Neural progenitor cell (in vitro differentiated cells): Measurements from ENCODE around the gene WWOX. TPM values are rescaled to one million over a fixed set of nuclear protein-coding genes. Genes with fewer than 3 reads are reported as not detected.

ENCODE experiments used
- DNase-seq: peaks from one replicate; pipeline ENCODE4 v3.0.0-alpha.2; 2016; ENCODE audit warnings: low spot score
- H2AFZ ChIP-seq: fragments of 200-600 bp; sonication (generic); replicated peaks from 2 replicates; pipeline ENCODE4 v1.6.1; 2016; ENCODE audit warnings: antibody characterized with exemption
- H3F3A ChIP-seq: fragments of 200-600 bp; sonication (generic); 2 replicates; pipeline ENCODE4 v1.6.1; 2016; ENCODE audit warnings: antibody characterized with exemption, low read depth
- H3K27ac ChIP-seq: fragments of 200-600 bp; sonication (generic); 2 replicates; pipeline ENCODE4 v1.5.1; 2016; ENCODE audit warnings: mild to moderate bottlenecking
- H3K27me3 ChIP-seq: fragments of 200-600 bp; sonication (generic); 2 replicates; pipeline ENCODE4 v1.6.1; 2016; ENCODE audit warnings: mild to moderate bottlenecking, moderate library complexity
- H3K36me3 ChIP-seq: fragments of 200-600 bp; sonication (generic); 2 replicates; pipeline ENCODE4 v1.5.1; 2016
- H3K4me1 ChIP-seq: fragments of 200-600 bp; sonication (generic); 2 replicates; pipeline ENCODE4 v1.6.1; 2016; ENCODE audit warnings: mixed run types
- H3K4me2 ChIP-seq: fragments of 200-600 bp; sonication (generic); 2 replicates; pipeline ENCODE4 v1.6.1; 2016
- H3K4me3 ChIP-seq: fragments of 200-600 bp; sonication (generic); 2 replicates; pipeline ENCODE4 v1.5.1; 2016
- H3K79me2 ChIP-seq: fragments of 200-600 bp; sonication (generic); 2 replicates; pipeline ENCODE4 v1.6.1; 2016; ENCODE audit warnings: low read depth
- H3K9ac ChIP-seq: fragments of 200-600 bp; sonication (generic); 2 replicates; pipeline ENCODE4 v1.6.1; 2016
- H3K9me3 ChIP-seq: fragments of 200-600 bp; sonication (generic); 2 replicates; pipeline ENCODE4 v1.5.1; 2016; ENCODE audit warnings: low read depth
- H4K20me1 ChIP-seq: fragments of 200-600 bp; sonication (generic); 2 replicates; pipeline ENCODE4 v1.6.1; 2016; ENCODE audit warnings: low read depth
- H3K27ac Mint-ChIP-seq: 3 replicates; pipeline ENCODE4 v1.8.0; 2021; ENCODE audit warnings: mixed read lengths
- H3K27me3 Mint-ChIP-seq: 2 replicates; pipeline ENCODE4 v1.8.0; 2022; ENCODE audit warnings: low read depth, mild to moderate bottlenecking, inconsistent platforms, moderate library complexity, mixed read lengths; ENCODE audit not compliant: insufficient read depth
- H3K36me3 Mint-ChIP-seq: 3 replicates; pipeline ENCODE4 v1.8.0; 2021; ENCODE audit warnings: mixed read lengths
- H3K4me1 Mint-ChIP-seq: 3 replicates; pipeline ENCODE4 v1.8.0; 2021; ENCODE audit warnings: mixed read lengths
- H3K4me3 Mint-ChIP-seq: 3 replicates; pipeline ENCODE4 v1.8.0; 2021; ENCODE audit warnings: mild to moderate bottlenecking, moderate library complexity, mixed read lengths
- H3K9me3 Mint-ChIP-seq: 3 replicates; pipeline ENCODE4 v1.8.0; 2020; ENCODE audit warnings: mixed read lengths
- CTCF ChIP-seq: fragments of 200-600 bp; sonication (generic); IDR thresholded peaks from 2 replicates; pipeline ENCODE4 v1.5.1; 2017; ENCODE audit warnings: antibody characterized with exemption, mild to moderate bottlenecking
- EZH2 ChIP-seq: fragments of 200-600 bp; sonication (generic); IDR thresholded peaks from 2 replicates; pipeline ENCODE4 v1.6.1; 2017; ENCODE audit warnings: antibody characterized with exemption, mild to moderate bottlenecking, moderate library complexity
- EZH2phosphoT487 ChIP-seq: fragments of 200-600 bp; sonication (generic); IDR thresholded peaks from 2 replicates; pipeline ENCODE4 v1.6.1; 2017; ENCODE audit warnings: antibody characterized with exemption
- total RNA-seq: library from RNA; depleted of rRNA; stranded (reverse); fragments of >200 nt; gene quantifications from 2 replicates; pipeline ENCODE4 v1.2.3, GENCODE V29; 2015; ENCODE audit warnings: low replicate concordance

Gene WWOX
- total RNA-seq, 1 donor from 2014 or later: 63.7 TPM

GRCh38 chr16:78490431-78490830 is 391.0 kb downstream of the WWOX start:
- H3K36me3 ChIP-seq: no peaks in the 10 kb centered on the region
- TF ChIP-seq EZH2 (no peak), CTCF (no peak), EZH2phosphoT487 (no peak)
- Mint-ChIP-seq H3K9me3 (peaks cover 4% of the 10 kb centered on the region), H3K27me3 (peaks cover 4% of the 10 kb centered on the region), H3K4me1 (peaks cover 51% of the 10 kb centered on the region), H3K27ac (no peak overlapping the region), H3K36me3 (peaks cover 4% of the 10 kb centered on the region), H3K4me3 (no peak overlapping the region)
- no peak overlapping the region for H3K9ac ChIP-seq
- peaks cover 5% of the 10 kb centered on the region for H3K4me1 ChIP-seq
- H2AFZ ChIP-seq: no peak overlapping the region
- H3K27me3 ChIP-seq: no peaks in the 10 kb centered on the region
- H3K4me2 ChIP-seq: no peak overlapping the region
- H3K9me3 ChIP-seq: no peaks in the 10 kb centered on the region
- H3F3A ChIP-seq: no peaks in the 10 kb centered on the region
- no peaks in the 10 kb centered on the region for H4K20me1 ChIP-seq
- no peak overlapping the region for H3K27ac ChIP-seq
- no peak for DNase-seq
- H3K4me3 ChIP-seq: no peak overlapping the region
- H3K79me2 ChIP-seq: no peaks in the 10 kb centered on the region

DNA sequence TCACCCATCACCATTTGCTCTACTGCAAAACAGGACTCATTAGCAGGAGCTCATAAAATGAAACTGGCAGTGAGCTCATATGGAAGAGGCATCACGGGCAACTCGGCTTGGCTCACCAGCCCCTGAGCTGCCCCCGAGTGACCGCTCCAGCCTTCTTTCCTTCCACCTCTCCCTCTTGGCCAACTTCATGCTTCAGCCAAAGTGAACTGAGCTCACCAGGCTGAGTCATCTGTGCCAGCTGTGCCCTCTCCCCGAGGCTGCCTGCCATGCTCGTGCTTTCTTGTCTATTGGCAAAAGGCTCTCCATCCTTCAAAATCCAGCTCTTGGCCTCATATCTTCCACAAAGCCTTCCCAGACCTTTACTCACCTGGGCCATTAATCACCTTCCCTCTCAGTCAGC is 391.4 kb downstream of the WWOX start:
- Histone ChIP-seq H3K4me2 (no peak overlapping the region), H3K27me3 (no peaks in the 10 kb centered on the region), H3F3A (no peaks in the 10 kb centered on the region), H3K4me3 (no peak overlapping the region), H3K79me2 (no peaks in the 10 kb centered on the region), H4K20me1 (no peaks in the 10 kb centered on the region), H3K9ac (no peak overlapping the region), H3K4me1 (peaks cover 5% of the 10 kb centered on the region), H2AFZ (no peak overlapping the region), H3K9me3 (no peaks in the 10 kb centered on the region), H3K27ac (no peak overlapping the region), H3K36me3 (no peaks in the 10 kb centered on the region)
- H3K4me1 Mint-ChIP-seq: peaks cover 47% of the 10 kb centered on the region
- peaks cover 4% of the 10 kb centered on the region for H3K36me3 Mint-ChIP-seq
- no peak for DNase-seq
- H3K4me3 Mint-ChIP-seq: no peak overlapping the region
- TF ChIP-seq EZH2 (no peak), CTCF (no peak), EZH2phosphoT487 (no peak)
- H3K27me3 Mint-ChIP-seq: peaks cover 4% of the 10 kb centered on the region
- H3K27ac Mint-ChIP-seq: no peak overlapping the region
- peaks cover 4% of the 10 kb centered on the region for H3K9me3 Mint-ChIP-seq

DNA sequence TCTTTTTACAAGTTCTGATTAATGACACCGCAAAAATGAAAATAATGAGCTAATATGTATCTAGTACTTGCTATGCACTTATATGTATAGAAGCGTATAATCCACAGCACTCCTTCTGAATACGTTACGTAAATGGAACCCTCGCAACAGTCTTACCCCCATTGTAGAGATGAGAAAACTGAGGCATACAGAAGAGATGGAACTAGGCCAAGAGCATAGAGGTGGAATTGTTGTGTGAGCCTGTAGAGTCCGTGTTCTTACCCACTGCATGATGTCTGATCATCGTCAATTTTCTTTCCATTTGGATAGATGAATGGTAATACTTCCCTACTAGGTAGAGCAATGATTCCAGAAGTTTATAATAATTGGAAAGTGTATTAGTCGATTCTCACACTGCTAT is 394.1 kb downstream of the WWOX start:
- Histone ChIP-seq H3K9ac (no peak overlapping the region), H3F3A (no peaks in the 10 kb centered on the region), H3K9me3 (no peaks in the 10 kb centered on the region), H3K27me3 (no peaks in the 10 kb centered on the region), H3K36me3 (no peaks in the 10 kb centered on the region), H3K27ac (no peak overlapping the region), H3K4me1 (peaks cover 5% of the 10 kb centered on the region), H3K4me2 (no peak overlapping the region), H3K79me2 (no peaks in the 10 kb centered on the region), H2AFZ (no peak overlapping the region), H4K20me1 (no peaks in the 10 kb centered on the region), H3K4me3 (no peak overlapping the region)
- TF ChIP-seq EZH2phosphoT487 (no peak), CTCF (no peak), EZH2 (no peak)
- DNase-seq: no peak
- H3K27me3 Mint-ChIP-seq: peaks cover 2% of the 10 kb centered on the region
- H3K27ac Mint-ChIP-seq: no peak overlapping the region
- peaks cover 4% of the 10 kb centered on the region for H3K9me3 Mint-ChIP-seq
- peaks cover 4% of the 10 kb centered on the region for H3K36me3 Mint-ChIP-seq
- no peak overlapping the region for H3K4me3 Mint-ChIP-seq
- H3K4me1 Mint-ChIP-seq: peaks cover 32% of the 10 kb centered on the region

- no peak overlapping the region for H3K27ac ChIP-seq
- no peak overlapping the region for H3K4me2 ChIP-seq
- peaks cover 27% of the 10 kb centered on the region for H3K4me1 Mint-ChIP-seq
- H3K4me1 ChIP-seq: peaks cover 5% of the 10 kb centered on the region
- H2AFZ ChIP-seq: no peak overlapping the region
- H3K4me3 Mint-ChIP-seq: no peak overlapping the region
- H3K79me2 ChIP-seq: no peaks in the 10 kb centered on the region
- H3K4me3 ChIP-seq: no peak overlapping the region
- TF ChIP-seq EZH2phosphoT487: no peak
- TF ChIP-seq EZH2: no peak
- no peak for TF ChIP-seq CTCF
- no peaks in the 10 kb centered on the region for H3K27me3 ChIP-seq
- H3F3A ChIP-seq: no peaks in the 10 kb centered on the region
- H3K9ac ChIP-seq: no peak overlapping the region
- H3K36me3 ChIP-seq: no peaks in the 10 kb centered on the region
- no peaks in the 10 kb centered on the region for H3K9me3 ChIP-seq
- H3K27ac Mint-ChIP-seq: no peak overlapping the region
- peaks cover 4% of the 10 kb centered on the region for H3K9me3 Mint-ChIP-seq
- H3K27me3 Mint-ChIP-seq: peaks cover 2% of the 10 kb centered on the region
- DNase-seq: no peak
- H4K20me1 ChIP-seq: no peaks in the 10 kb centered on the region
- H3K36me3 Mint-ChIP-seq: peaks cover 4% of the 10 kb centered on the region
Measured at GRCh38 chr16:78494105-78494504, 394.7 kb downstream of the WWOX start.
